IMR-90 (cell line): ENCODE results near the gene CCL19. TPM values are rescaled to one million over a fixed set of nuclear protein-coding genes. Genes with fewer than 3 reads are reported as not detected.

ENCODE experiments used
- ATAC-seq: fragments of 200-7000 bp; cut with Tn5 transposase; 2 replicates; pipeline ENCODE4 v1.9.1; 2020; ENCODE audit warnings: low read depth, mild to moderate bottlenecking, moderate library complexity
- BruUV-seq: library from RNA; stranded (reverse); fragments of 400-500 nt; replicated peaks from 2 replicates; lab custom pipeline; 2021; lab: Mats Ljungman, UMichigan
- CTCF ChIA-PET: fragments of 300-600 bp; formaldehyde crosslinking; extraction: SDS; loops from one replicate; lab custom pipeline; 2021; ENCODE audit warnings: antibody characterized with exemption; lab: Yijun Ruan, JAX
- POLR2A ChIA-PET: fragments of 300-600 bp; sonication (Branson Sonifier 250); formaldehyde crosslinking; loops from one replicate; lab custom pipeline; 2022; ENCODE audit warnings: antibody characterized with exemption; ENCODE audit not compliant: unreplicated experiment; lab: Charles Lee
- DNase-seq: peaks from one replicate; pipeline ENCODE4 v3.0.0; 2013
- H2AFZ ChIP-seq: replicated peaks from 2 replicates; pipeline ENCODE3; 2013; ENCODE audit warnings: low read length, mild to moderate bottlenecking; ENCODE audit not compliant: poor library complexity
- H2AK5ac ChIP-seq: 2 replicates; pipeline ENCODE4 v1.6.1; 2013; ENCODE audit warnings: low read depth, low read length, inconsistent platforms
- H2AK9ac ChIP-seq: replicated peaks from 2 replicates; pipeline ENCODE3; 2013; ENCODE audit warnings: mild to moderate bottlenecking, low read depth, low read length, moderate library complexity; ENCODE audit not compliant: poor library complexity
- H2BK120ac ChIP-seq: 2 replicates; pipeline ENCODE4 v1.6.1; 2013; ENCODE audit warnings: low read depth, low read length, inconsistent platforms
- H2BK15ac ChIP-seq: 3 replicates; pipeline ENCODE4 v1.6.1; 2013; ENCODE audit warnings: low read depth, low read length, inconsistent platforms
- H2BK20ac ChIP-seq: 2 replicates; pipeline ENCODE4 v1.6.1; 2013; ENCODE audit warnings: low read depth, mild to moderate bottlenecking, inconsistent platforms, low read length, moderate library complexity
- H2BK5ac ChIP-seq: 2 replicates; pipeline ENCODE4 v1.6.1; 2013; ENCODE audit warnings: mild to moderate bottlenecking, low read depth, low read length, inconsistent platforms; ENCODE audit not compliant: poor library complexity, severe bottlenecking
- H3K14ac ChIP-seq: replicated peaks from 2 replicates; pipeline ENCODE4 v1.6.1; 2013; ENCODE audit warnings: low read depth, low read length, inconsistent platforms
- H3K18ac ChIP-seq: 2 replicates; pipeline ENCODE4 v1.6.1; 2013; ENCODE audit warnings: low read depth, low read length, control low read depth
- H3K23ac ChIP-seq: 2 replicates; pipeline ENCODE4 v1.6.1; 2013; ENCODE audit warnings: low read depth, low read length, inconsistent platforms
- H3K27ac ChIP-seq: 2 replicates; pipeline ENCODE4 v1.5.1; 2013; ENCODE audit warnings: mild to moderate bottlenecking, control low read depth, low read length; ENCODE audit not compliant: insufficient read depth
- H3K27me3 ChIP-seq: 2 replicates; pipeline ENCODE4 v1.6.1; 2013; ENCODE audit warnings: low read length; ENCODE audit not compliant: control insufficient read depth, insufficient read depth
- H3K36me3 ChIP-seq: 2 replicates; pipeline ENCODE4 v1.6.1; 2013; ENCODE audit warnings: low read length, mixed read lengths; ENCODE audit not compliant: control insufficient read depth, insufficient read depth
- H3K4ac ChIP-seq: 2 replicates; pipeline ENCODE4 v1.6.1; 2013; ENCODE audit warnings: low read depth, low read length, inconsistent platforms
- H3K4me1 ChIP-seq: 2 replicates; pipeline ENCODE4 v1.6.1; 2013; ENCODE audit warnings: low read length, mixed read lengths; ENCODE audit not compliant: control insufficient read depth, insufficient read depth
- H3K4me2 ChIP-seq: 2 replicates; pipeline ENCODE4 v1.6.1; 2013; ENCODE audit warnings: low read depth, mild to moderate bottlenecking, control low read depth, low read length, moderate library complexity
- H3K4me3 ChIP-seq: 2 replicates; pipeline ENCODE4 v1.5.1; 2013; ENCODE audit warnings: low read depth, mild to moderate bottlenecking, control low read depth, low read length, moderate library complexity; ENCODE audit not compliant: insufficient read depth
- H3K56ac ChIP-seq: 2 replicates; pipeline ENCODE4 v1.6.1; 2013; ENCODE audit warnings: low read length, inconsistent platforms; ENCODE audit not compliant: insufficient read depth; ENCODE audit errors: extremely low read depth
- H3K79me1 ChIP-seq, 2 experiments: 2 replicates each; pipeline ENCODE4 v1.6.1; 2013; ENCODE audit warnings: low read length in 2 of 2, inconsistent platforms in 1 of 2, low read depth in 1 of 2
- H3K9ac ChIP-seq: 2 replicates; pipeline ENCODE4 v1.6.1; 2013; ENCODE audit warnings: low read depth, low read length, control low read depth
- H3K9me1 ChIP-seq: 2 replicates; pipeline ENCODE4 v1.6.1; 2013; ENCODE audit warnings: low read length, inconsistent platforms; ENCODE audit not compliant: insufficient read depth
- H3K9me3 ChIP-seq: 2 replicates; pipeline ENCODE4 v1.6.1; 2013; ENCODE audit warnings: low read length; ENCODE audit not compliant: control insufficient read depth, insufficient read depth
- H4K20me1 ChIP-seq: 2 replicates; pipeline ENCODE4 v1.6.1; 2013; ENCODE audit warnings: low read length, inconsistent platforms; ENCODE audit not compliant: insufficient read depth
- H4K5ac ChIP-seq: 2 replicates; pipeline ENCODE4 v1.6.1; 2013; ENCODE audit warnings: mild to moderate bottlenecking, low read depth, low read length, control low read depth
- H4K8ac ChIP-seq, 2 experiments: 2 replicates each; pipeline ENCODE4 v1.6.1; 2013; ENCODE audit warnings: low read depth in 2 of 2, low read length in 2 of 2, control low read depth in 1 of 2, inconsistent platforms in 1 of 2
- H4K91ac ChIP-seq: 2 replicates; pipeline ENCODE4 v1.6.1; 2013; ENCODE audit warnings: low read depth, low read length, inconsistent platforms; ENCODE audit not compliant: insufficient read depth
- MAFK ChIP-seq: IDR thresholded peaks from 2 replicates; pipeline ENCODE4 v1.6.1; 2012; ENCODE audit warnings: low read depth, low read length, improper control_type of control experiment
- MXI1 ChIP-seq: IDR thresholded peaks from 2 replicates; pipeline ENCODE4 v1.6.1; 2012; ENCODE audit warnings: low read depth, mild to moderate bottlenecking, low read length, moderate library complexity, borderline replicate concordance
- WGBS, 2 experiments: methylation state at CpG; one replicate each; pipeline versions ENCODE4 v1.1.5 to v1.1.7; 2013; ENCODE audit warnings: missing lambda C conversion rate in 2 of 2; ENCODE audit not compliant: insufficient read length in 1 of 2; ENCODE audit errors: extremely low coverage in 2 of 2; 5-methylcytosine and 5-hydroxymethylcytosine counted together
- dilution Hi-C: fragments of 300-500 bp; cut with HindIII; formaldehyde crosslinking; loops from one replicate; pipeline ENCODE4 v1.14.3; 2018; ENCODE audit warnings: low sequenced_read_pairs; ENCODE audit not compliant: unreplicated experiment
- in situ Hi-C: fragments of 300-500 bp; cut with MboI; formaldehyde crosslinking; loops from 3 replicates; pipeline ENCODE4 v1.14.3; 2019; ENCODE audit warnings: low sequenced_read_pairs, inconsistent platforms, mixed read lengths
- intact Hi-C: fragments of 100-400 bp; cut with micrococcal nuclease; formaldehyde crosslinking; loops from 2 replicates; pipeline ENCODE4 v1.10.0; 2022
- polyA plus RNA-seq, 3 experiments: library from polyadenylated mRNA; depleted of rRNA; stranded (reverse); fragments of >200 nt; gene quantifications; 2 replicates each; pipeline ENCODE4 v1.2.3, GENCODE V29; 2012; ENCODE audit warnings: low replicate concordance in 1 of 3
- total RNA-seq: library from RNA; depleted of rRNA; stranded (reverse); fragments of >200 nt; gene quantifications from 2 replicates; pipeline ENCODE4 v1.2.3, GENCODE V29; 2012

CCL19 gene
- total and polyA plus RNA-seq, 2 of the 4 experiments (the other 2 are of a cell fraction), result not detected

- peaks cover 38% of the 10 kb centered on the region for H3K4me1 ChIP-seq
- DNase-seq, result no peak
Observed at GRCh38 chr9:34652602-34653000, 38.5 kb downstream of the CCL19 start.

More at GRCh38 chr9:34652602-34653000, 38.5 kb downstream of the CCL19 start:
- ATAC-seq, result peak; percentile 3
- peak overlapping the region; percentile 56 for H2AK9ac ChIP-seq
- peak overlapping the region; percentile 6 to 77 for H4K8ac ChIP-seq
- peaks cover 16% of the 10 kb centered on the region for H3K36me3 ChIP-seq
- no peaks in the 10 kb centered on the region for H3K9me3 ChIP-seq
- TF ChIP-seq MAFK (no peak), MXI1 (peak; percentile 86)
- peak overlapping the region; percentile 12; the same call in 1 of the 3 replicates for H2BK15ac ChIP-seq
- H2AFZ ChIP-seq, result peak overlapping the region; percentile 88
- H2BK120ac ChIP-seq, result peak overlapping the region; percentile 73; the same call in 1 of the 2 replicates
- H3K4ac ChIP-seq, result peak overlapping the region; percentile 79
- ChIA-PET CTCF (interaction anchor here (1.0 to 1.9 kb wide), 2 partner anchors 12 to 50 kb away, joined by 3 to 6 read pairs; no protein-coding TSS in a partner anchor), POLR2A (no interaction called here)
- peak overlapping the region; percentile 2; the same call in 1 of the 2 replicates for H3K56ac ChIP-seq
- H4K91ac ChIP-seq, result peak overlapping the region; percentile 53; the same call in 1 of the 2 replicates
- no peak overlapping the region; the same call in 1 of the 2 replicates for H2BK20ac ChIP-seq
- H4K20me1 ChIP-seq, result no peaks in the 10 kb centered on the region
- in situ Hi-C loops, result no loop called here
- peak overlapping the region; percentile 89 for H3K23ac ChIP-seq
- H2BK5ac ChIP-seq, result no peak overlapping the region
- 38% methylated on average over 2 of the region's 5 CpGs; no CpG with 5 or more reads in 1 of the 2 experiments for WGBS, 2 experiments
- dilution Hi-C loops, result no loop called here
- H3K9ac ChIP-seq, result peak overlapping the region; percentile 71
- H4K5ac ChIP-seq, result peak overlapping the region; percentile 90; the same call in 1 of the 2 replicates
- peak overlapping the region; percentile 96 for H3K4me2 ChIP-seq
- intact Hi-C loops, result no loop called here
- H3K9me1 ChIP-seq, result peaks cover 30% of the 10 kb centered on the region
- H3K18ac ChIP-seq, result no peak overlapping the region
- H3K27ac ChIP-seq, result no peak overlapping the region; the same call in 1 of the 2 replicates
- H3K14ac ChIP-seq, result peak overlapping the region; percentile 87
- BruUV-seq, result no TSS peak
- peak overlapping the region; percentile 75 for H3K4me3 ChIP-seq
- H3K27me3 ChIP-seq, result no peaks in the 10 kb centered on the region
- H3K79me1 ChIP-seq, result peaks cover 11 to 42% of the 10 kb centered on the region in 2 experiments
- H2AK5ac ChIP-seq, result peak overlapping the region; percentile 97
